HG02943 (cell line): ENCODE results near the gene CTNNA3.

ENCODE experiments used
- ATAC-seq: cut with Tn5 transposase; IDR thresholded peaks from one replicate; pipeline ENCODE4 v1.9.1; 2021; ENCODE audit warnings: mild to moderate bottlenecking, low read depth, moderate library complexity; ENCODE audit not compliant: unreplicated experiment

CTNNA3 gene

GRCh38 chr10:66924674-66925345, 771.2 kb downstream of the CTNNA3 start:
- ATAC-seq, result no peak

GRCh38 chr10:66919248-66919647, 776.7 kb downstream of the CTNNA3 start:
- no peak for ATAC-seq

- no peak for ATAC-seq
These were observed 778.9 kb downstream of the CTNNA3 start for GRCh38 chr10:66917104-66917503.

GRCh38 chr10:66916030-66916429, 780.0 kb downstream of the CTNNA3 start:
- ATAC-seq, result no peak

- no peak for ATAC-seq
These were observed 785.3 kb downstream of the CTNNA3 start for GRCh38 chr10:66910671-66911070.

GRCh38 chr10:66892871-66893270, 803.1 kb downstream of the CTNNA3 start:
- no peak for ATAC-seq

GRCh38 chr10:66888237-66888636, 807.8 kb downstream of the CTNNA3 start:
- no peak for ATAC-seq

GRCh38 chr10:66886848-66887247, 809.1 kb downstream of the CTNNA3 start:
- ATAC-seq, result no peak

- ATAC-seq, result no peak
These were observed 813.7 kb downstream of the CTNNA3 start for GRCh38 chr10:66882271-66882670.

- no peak for ATAC-seq
These were observed 814.2 kb downstream of the CTNNA3 start for GRCh38 chr10:66881814-66882213.

- ATAC-seq, result no peak
These were observed 815.2 kb downstream of the CTNNA3 start for GRCh38 chr10:66880826-66881225.

GRCh38 chr10:66880292-66880691, 815.7 kb downstream of the CTNNA3 start:
- ATAC-seq, result no peak

GRCh38 chr10:66877361-66877760, 818.6 kb downstream of the CTNNA3 start:
- no peak for ATAC-seq

- ATAC-seq, result no peak
These were observed 826.4 kb downstream of the CTNNA3 start for GRCh38 chr10:66869635-66870034.

GRCh38 chr10:66862687-66863258, 833.2 kb downstream of the CTNNA3 start:
- no peak for ATAC-seq

GRCh38 chr10:66860376-66860945, 835.5 kb downstream of the CTNNA3 start:
- no peak for ATAC-seq

- ATAC-seq, result no peak
These were observed 843.2 kb downstream of the CTNNA3 start for GRCh38 chr10:66852811-66853210.

GRCh38 chr10:66848856-66849255, 847.1 kb downstream of the CTNNA3 start:
- ATAC-seq, result no peak

- no peak for ATAC-seq
These were observed 851.6 kb downstream of the CTNNA3 start for GRCh38 chr10:66844176-66844942.

- no peak for ATAC-seq
These were observed 852.6 kb downstream of the CTNNA3 start for GRCh38 chr10:66843396-66843795.

- no peak for ATAC-seq
These were observed 853.1 kb downstream of the CTNNA3 start for GRCh38 chr10:66842867-66843266.
